ENCODE data around the gene NDUFAF8. TPM values are rescaled to one million over a fixed set of nuclear protein-coding genes. Genes with fewer than 3 reads are reported as not detected.
A peak's percentile ranks its signal among the peaks of the same experiment; 100 is the strongest.

The NDUFAF8 gene
- polyA plus RNA-seq, 2 of the 4 experiments (the other 2 are of a cell fraction), result 179 to 308 TPM

GRCh38 chr17:81199482-81199830 is 39.7 kb upstream of the NDUFAF8 start (continued):
- TF ChIP-seq HMGXB4 (CRISPR knock-in tag; IDR thresholded peaks at IDR 0.05; ENCODE audit: borderline replicate concordance), result no peak
- no peak for TF ChIP-seq HOXB13 (CRISPR knock-in tag; IDR thresholded peaks at IDR 0.05; ENCODE audit: low read depth)
- no peak for TF ChIP-seq MAZ (IDR thresholded peaks at IDR 0.05; ENCODE audit: borderline replicate concordance, low read depth, low read length)
- TF ChIP-seq CHD2 (IDR thresholded peaks at IDR 0.05; ENCODE audit: low read length, partially characterized antibody), result no peak

DNA sequence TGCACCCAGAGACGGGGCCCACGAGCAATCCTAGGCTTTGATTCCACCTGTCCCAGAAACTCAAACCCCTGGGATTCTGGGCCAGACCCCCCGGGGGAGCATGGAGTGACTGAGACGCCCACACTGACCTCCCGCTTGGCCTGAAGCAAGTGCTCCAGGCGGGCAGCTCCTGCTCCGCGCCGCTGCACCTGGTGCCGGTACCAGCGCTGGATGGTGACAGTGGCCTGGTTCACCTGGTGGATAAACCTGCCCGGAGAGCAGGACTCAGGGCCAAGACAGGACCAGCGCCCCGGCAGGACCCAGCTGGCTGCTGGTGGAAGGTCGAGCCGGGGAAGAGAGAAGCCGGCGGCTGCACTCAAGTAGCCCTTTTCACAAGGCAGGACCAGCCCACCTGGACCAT is 38.9 kb upstream of the NDUFAF8 start:
- no peak for FAIRE-seq
- POLR2A ChIA-PET, result interaction anchor here (0.6 kb wide), 1 partner anchor 24 kb away, joined by 3 read pairs; no protein-coding TSS in a partner anchor
- Histone ChIP-seq H3K9me3 (no peaks in the 10 kb centered on the region), H3K27ac (peak overlapping the region in 1 of 2 experiments; percentile 66; a peak in 2 of 6 replicates), H3K4me2 (no peak overlapping the region), H3K4me1 (no peaks in the 10 kb centered on the region), H3K4me3 (no peak overlapping the region)
- no peak for TF ChIP-seq ZSCAN20 (CRISPR knock-in tag; IDR thresholded peaks at IDR 0.05)
- TF ChIP-seq NFE2L2 (conservative IDR thresholded peaks at IDR 0.05; ENCODE audit: low read length), result no peak
- no peak for TF ChIP-seq MAFK (IDR thresholded peaks at IDR 0.05; ENCODE audit: partially characterized antibody)
- no peak for TF ChIP-seq NPAS2 (CRISPR knock-in tag; IDR thresholded peaks at IDR 0.05; ENCODE audit: borderline replicate concordance)
- TF ChIP-seq BCL3 (IDR thresholded peaks at IDR 0.05), result no peak
- TF ChIP-seq CTCF (IDR thresholded peaks at IDR 0.05), result no peak
- no peak for TF ChIP-seq CEBPB (IDR thresholded peaks at IDR 0.05)
- TF ChIP-seq ZC3H11A (IDR thresholded peaks at IDR 0.05), result no peak
- no peak for TF ChIP-seq MAZ (IDR thresholded peaks at IDR 0.05; ENCODE audit: borderline replicate concordance, low read depth, low read length)
- no peak for TF ChIP-seq HES2 (IDR thresholded peaks at IDR 0.05)
- no peak for TF ChIP-seq POLR2A (IDR thresholded peaks at IDR 0.05; ENCODE audit: low read length)
- no peak for TF ChIP-seq KDM5A (IDR thresholded peaks at IDR 0.05)
- TF ChIP-seq EHMT2 (IDR thresholded peaks at IDR 0.05; ENCODE audit: low read depth), result no peak
- no peak for TF ChIP-seq NR3C1 (IDR thresholded peaks at IDR 0.05)
- TF ChIP-seq CBX8 (IDR thresholded peaks at IDR 0.05), result no peak
- TF ChIP-seq EP300 (IDR thresholded peaks at IDR 0.05), result no peak
- ATAC-seq, result no peak
- WGBS (ENCODE audit: missing lambda C conversion rate), result 93% methylated on average over 17 of the region's 18 CpGs
- CTCF ChIA-PET, result interaction anchor here (0.6 to 13.7 kb wide), 29 partner anchors 9 to 195 kb away, joined by 3 to 175 read pairs (median 6); partner anchors contain the start of gene BAHCC1
- no peak for DNase-seq (ENCODE audit: low read depth in 1 of 2, low spot score in 1 of 2)
